GM21825 (cell line): ENCODE results near the gene FCGR3A.
"Not testable (repeated sequence)": the region's sequence is repeated elsewhere in the genome, so short reads cannot be mapped to it uniquely, and the experiment has no call there.

Experiments
- ATAC-seq: cut with Tn5 transposase; IDR thresholded peaks from one replicate; pipeline ENCODE4 v1.9.1; 2021; ENCODE audit warnings: mild to moderate bottlenecking, moderate library complexity; ENCODE audit not compliant: unreplicated experiment

FCGR3A gene

DNA sequence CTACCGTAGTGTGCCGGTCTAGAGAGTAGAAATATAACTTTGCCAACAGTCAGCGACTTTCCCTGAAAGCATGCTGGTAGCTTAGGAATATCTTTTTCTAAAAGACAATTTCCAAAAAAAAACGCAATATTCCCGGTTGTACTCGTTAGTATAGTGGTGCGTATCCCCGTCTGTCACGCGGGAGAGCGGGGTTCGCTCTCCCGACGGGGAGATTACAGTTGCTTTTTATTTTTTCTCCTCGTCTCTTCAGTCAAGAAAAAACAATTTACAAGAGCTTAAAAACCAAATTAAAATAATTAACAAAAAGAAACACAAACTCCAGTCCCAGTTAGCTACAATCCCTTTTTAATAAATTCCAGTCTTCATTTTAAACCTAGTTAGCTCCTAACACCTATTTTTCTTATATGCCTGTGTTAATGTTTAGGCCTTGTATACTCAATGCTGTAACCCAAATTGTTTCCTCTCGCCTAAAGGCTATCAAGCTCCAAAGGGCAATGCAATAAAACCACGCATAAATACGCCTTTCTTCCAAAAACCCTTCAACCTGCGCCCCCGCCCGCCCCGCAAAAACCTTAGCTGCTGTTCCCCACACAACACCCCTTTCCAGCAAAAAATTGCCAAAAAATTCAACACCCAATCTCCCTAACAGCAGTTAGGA lies 17.5 kb downstream of the FCGR3A start:
- ATAC-seq, result no peak

DNA sequence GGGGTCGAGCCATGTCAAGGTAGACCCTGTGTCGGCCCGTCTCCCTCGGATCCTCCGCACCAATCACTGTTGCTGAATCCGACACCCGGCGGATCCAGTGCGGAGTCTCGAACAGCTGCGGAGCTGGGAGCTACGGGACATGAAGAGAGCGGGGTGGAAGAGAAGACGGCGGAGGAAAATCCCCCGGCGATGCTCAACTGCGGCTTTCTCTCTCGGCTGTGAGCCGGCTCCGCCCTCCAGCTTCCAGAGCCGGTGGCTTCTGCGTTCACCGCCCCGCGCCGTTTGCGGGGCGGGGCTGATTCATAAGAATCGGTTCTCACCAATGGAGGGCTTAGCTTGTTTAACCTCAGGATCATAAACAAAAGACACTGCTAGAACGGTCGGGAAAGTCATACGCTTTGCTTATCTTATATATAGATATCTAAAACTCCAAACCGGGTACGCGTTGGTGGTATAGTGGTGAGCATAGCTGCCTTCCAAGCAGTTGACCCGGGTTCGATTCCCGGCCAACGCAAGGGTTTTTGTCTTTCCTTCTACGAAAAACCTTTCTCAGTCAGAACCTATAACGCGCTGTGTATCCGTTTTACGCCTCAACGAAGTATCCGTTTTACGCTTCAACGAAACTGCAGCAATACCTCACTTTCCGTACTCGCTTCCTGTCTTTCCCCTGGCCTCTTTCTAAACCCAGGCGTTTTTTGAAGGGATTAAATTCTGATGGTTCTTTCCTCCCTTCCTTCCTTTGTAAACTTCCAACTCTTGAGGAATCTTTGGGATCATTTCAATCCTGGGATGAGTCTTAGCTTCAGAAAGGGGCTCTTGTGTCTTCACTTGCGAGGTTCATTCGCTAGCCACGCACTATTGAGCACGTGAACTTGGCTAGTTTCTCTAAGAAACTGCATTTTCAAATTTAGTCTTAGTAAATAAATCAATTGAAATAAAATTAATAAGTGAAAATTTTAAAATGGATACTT lies 18.7 kb downstream of the FCGR3A start:
- peak; percentile 62 for ATAC-seq

DNA sequence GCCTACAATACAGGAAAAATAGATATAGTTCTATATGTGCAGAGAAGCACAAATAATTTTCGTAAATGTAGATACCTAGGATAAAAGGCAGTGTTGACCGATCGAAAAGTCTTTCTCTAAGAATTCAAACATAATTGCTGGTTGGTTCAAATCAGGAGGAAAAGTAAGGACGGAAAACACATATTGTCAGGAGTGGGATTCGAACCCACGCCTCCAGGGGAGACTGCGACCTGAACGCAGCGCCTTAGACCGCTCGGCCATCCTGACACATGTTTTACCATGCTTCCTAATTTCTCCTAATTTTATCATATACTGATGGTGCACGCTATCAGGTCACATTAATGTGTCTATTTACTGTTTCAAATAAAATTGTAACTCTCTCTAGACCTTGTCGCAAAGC lies 19.5 kb downstream of the FCGR3A start:
- ATAC-seq, result peak; percentile 21

DNA sequence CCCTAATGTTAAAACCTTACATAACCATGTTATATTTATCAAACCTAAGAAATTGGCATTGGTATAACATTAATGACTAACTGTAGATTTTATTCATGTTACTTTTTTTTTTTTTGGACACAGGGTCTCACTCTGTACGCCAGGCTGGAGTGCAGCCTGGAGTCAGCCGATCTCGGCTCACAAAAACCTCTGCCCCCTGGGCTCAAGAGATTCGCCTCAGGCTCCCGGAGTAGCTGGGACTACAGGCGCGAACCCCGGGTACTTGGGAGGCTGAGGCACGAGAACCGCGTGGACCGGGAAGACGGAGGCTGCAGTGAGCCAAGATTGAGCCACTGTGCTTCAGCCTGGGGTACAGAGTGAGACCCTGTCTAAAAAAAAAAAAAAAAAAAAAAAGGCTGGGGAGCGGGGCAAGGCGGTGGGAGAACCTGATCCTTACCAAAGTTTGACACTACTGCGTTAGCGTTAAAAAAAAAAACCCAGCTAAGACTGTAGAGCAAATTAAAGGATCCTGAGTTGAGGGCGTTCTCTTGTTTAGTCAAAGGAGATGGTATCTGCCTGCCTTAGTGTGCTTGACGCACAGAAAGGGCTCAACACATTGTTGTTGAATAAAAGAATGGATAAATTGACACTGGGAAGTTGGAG lies 20.0 kb downstream of the FCGR3A start:
- not testable (repeated sequence) for ATAC-seq

DNA sequence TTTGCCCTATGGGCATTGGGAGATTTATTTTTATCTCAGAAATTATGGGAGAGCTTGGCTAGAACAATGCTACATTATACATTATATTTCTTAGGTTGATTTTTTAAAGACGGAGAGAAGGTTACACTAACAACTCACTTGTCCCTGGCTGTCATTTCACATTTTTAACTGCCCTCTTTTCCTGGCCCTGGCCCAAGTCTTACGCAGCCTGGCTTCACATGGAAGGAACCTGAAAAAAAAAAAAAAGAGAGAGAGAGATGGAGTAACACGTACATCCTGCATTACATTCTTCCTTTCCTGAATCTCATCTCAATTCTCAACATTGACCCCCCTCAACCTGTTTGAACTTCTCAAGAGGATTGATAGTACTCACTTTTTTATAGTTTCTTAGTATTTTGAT lies 21.1 kb downstream of the FCGR3A start:
- ATAC-seq, result not testable (repeated sequence)

DNA sequence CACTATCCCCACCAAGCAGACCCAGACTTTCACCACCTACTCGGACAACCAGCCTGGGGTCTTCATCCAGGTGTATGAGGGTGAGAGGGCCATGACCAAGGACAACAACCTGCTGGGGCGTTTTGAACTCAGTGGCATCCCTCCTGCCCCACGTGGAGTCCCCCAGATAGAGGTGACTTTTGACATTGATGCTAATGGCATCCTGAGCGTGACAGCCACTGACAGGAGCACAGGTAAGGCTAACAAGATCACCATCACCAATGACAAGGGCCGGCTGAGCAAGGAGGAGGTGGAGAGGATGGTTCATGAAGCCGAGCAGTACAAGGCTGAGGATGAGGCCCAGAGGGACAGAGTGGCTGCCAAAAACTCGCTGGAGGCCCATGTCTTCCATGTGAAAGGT lies 23.7 kb downstream of the FCGR3A start:
- ATAC-seq, result not testable (repeated sequence)

DNA sequence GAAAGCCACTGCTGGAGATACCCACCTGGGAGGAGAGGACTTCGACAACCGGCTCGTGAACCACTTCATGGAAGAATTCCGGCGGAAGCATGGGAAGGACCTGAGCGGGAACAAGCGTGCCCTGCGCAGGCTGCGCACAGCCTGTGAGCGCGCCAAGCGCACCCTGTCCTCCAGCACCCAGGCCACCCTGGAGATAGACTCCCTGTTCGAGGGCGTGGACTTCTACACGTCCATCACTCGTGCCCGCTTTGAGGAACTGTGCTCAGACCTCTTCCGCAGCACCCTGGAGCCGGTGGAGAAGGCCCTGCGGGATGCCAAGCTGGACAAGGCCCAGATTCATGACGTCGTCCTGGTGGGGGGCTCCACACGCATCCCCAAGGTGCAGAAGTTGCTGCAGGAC lies 24.3 kb downstream of the FCGR3A start:
- not testable (repeated sequence) for ATAC-seq

DNA sequence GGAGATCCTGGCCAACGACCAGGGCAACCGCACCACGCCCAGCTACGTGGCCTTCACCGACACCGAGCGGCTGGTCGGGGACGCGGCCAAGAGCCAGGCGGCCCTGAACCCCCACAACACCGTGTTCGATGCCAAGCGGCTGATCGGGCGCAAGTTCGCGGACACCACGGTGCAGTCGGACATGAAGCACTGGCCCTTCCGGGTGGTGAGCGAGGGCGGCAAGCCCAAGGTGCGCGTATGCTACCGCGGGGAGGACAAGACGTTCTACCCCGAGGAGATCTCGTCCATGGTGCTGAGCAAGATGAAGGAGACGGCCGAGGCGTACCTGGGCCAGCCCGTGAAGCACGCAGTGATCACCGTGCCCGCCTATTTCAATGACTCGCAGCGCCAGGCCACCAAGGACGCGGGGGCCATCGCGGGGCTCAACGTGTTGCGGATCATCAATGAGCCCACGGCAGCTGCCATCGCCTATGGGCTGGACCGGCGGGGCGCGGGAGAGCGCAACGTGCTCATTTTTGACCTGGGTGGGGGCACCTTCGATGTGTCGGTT lies 24.8 kb downstream of the FCGR3A start:
- ATAC-seq, result peak; percentile 16

DNA sequence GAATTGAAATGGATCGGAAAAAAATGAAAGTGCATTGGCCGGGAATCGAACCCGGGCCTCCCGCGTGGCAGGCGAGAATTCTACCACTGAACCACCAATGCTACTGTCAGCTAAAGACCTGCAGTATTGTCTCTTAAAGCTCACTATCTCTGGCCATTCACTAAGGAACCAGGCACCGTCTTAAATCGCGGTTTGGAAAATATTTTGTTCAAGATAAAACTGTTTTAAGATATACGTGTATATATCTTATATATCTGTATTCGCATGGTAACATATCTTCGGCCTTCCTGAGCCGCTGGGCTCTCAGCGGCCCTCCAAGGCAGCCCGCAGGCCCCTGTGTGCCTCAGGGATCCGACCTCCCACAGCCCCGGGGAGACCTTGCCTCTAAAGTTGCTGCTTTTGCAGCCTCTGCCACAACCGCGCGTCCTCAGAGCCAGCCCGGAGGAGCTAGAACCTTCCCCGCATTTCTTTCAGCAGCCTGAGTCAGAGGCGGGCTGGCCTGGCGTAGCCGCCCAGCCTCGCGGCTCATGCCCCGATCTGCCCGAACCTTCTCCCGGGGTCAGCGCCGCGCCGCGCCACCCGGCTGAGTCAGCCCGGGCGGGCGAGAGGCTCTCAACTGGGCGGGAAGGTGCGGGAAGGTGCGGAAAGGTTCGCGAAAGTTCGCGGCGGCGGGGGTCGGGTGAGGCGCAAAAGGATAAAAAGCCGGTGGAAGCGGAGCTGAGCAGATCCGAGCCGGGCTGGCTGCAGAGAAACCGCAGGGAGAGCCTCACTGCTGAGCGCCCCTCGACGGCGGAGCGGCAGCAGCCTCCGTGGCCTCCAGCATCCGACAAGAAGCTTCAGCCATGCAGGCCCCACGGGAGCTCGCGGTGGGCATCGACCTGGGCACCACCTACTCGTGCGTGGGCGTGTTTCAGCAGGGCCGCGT lies 25.5 kb downstream of the FCGR3A start, which contains the start of gene HSPA6:
Gene HSPA6 (plus strand): TSS at position 724 of the 925 bp plus-strand sequence. CDS start 119 bp downstream, at position 843.
- ATAC-seq, result peak; percentile 48

DNA sequence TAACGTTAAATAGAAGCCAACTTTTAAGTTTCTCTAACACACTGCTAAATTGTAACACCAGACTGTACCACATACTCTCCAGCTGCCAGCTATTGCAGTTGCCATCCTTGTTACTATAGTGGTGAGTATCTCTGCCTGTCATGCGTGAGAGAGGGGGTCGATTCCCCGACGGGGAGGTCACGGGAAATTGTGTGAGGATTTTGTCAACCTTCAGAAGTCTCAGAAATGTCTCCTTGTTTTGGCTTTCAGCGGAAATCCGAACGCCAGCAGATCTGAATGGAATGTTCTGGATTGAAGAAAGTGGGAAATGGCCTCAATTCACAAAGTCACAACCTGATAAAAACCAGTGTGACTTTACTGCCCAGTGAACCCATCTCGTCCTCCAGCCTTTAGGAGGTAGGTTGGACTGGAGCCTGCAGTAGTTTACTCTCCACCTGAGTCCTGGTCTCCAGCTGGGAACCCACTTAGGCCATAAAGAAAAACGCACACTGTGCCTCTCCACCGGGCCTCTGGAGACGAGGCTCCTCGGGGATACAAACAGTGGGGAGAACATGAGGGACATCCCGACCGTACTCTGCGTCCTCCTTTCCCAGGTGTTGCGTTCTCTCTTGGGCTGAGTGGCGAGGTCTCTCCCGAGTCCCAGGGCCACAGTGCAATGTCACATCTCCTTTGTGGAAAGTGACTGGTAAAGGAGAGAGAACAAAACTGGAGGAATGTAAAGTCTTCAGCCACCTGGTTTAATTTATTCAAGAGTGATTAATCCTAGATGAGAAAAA lies 26.4 kb downstream of the FCGR3A start:
- ATAC-seq, result not testable (repeated sequence)

DNA sequence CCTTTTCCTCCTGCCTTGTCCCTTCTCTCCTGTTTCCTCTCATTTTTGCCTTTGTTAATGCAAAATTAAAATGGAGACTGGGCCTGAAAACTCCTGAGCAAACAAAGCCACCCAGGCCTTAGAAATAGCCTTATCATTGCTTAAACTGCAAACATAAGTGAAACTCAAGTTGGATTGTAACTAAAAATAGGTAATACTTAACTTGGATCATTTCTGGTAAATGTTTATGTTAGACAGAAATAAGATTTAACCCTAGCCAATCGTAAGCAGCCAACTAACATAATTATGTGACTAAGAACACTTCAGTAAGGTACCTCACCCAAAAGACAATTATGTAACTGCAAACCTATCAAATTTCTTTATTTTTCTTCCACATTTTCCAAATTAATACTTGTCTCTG lies 35.7 kb downstream of the FCGR3A start:
- not testable (repeated sequence) for ATAC-seq

DNA sequence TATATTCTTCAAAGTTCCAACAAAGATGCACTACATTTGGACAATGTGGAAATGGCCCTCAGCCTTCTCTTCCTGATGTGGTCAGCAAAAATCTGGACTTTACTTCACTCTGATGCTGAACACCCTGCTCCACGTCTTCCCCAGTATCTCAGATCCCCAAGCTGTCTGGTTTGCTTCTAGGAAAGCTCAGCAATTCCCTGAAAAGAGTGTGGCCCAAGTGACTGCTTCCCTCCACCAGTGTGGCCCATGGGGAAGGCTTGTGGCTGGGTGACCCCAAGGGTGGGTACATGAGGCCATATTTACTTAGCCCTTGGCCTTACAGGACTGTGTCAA lies 36.2 kb downstream of the FCGR3A start:
- ATAC-seq, result not testable (repeated sequence)

DNA sequence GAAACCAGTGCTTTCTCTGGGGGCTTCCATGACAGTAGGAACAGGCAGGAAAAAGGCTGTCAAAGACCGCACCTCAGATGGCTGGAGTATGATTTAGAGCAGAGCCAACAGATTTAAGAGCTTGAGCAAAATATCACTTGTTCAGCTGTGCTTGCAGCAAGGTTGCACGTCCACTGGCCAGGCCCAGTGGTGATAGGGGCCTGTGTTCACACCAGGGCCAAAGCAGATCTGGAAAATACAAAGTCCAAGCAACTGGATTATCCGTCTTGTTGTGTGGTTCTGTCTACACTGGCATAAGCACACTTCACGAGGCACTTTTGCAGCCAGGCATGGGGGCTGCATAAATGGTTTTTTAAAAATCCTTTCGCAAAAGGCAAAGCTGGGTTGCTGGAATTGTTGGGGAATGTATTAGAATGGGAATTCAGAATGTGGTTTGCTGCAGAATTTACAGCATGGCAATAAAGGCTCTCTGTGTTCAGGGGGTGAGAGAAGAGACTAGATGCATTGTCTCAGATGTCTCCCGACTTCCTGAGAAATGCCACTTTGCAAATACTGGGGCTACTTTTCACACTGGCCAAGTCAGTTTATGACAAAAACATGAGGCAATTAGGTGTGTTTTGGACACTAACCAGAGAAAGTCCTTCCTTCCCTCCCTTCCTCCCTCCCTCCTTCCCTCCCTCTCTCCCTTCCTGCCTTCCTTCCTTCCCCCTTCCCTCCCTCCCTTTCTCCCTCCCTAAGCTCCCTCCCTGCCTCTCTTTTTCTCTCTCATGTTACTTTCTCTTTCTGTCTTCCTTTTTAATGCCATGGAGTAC lies 36.8 kb downstream of the FCGR3A start:
- ATAC-seq, result not testable (repeated sequence)

DNA sequence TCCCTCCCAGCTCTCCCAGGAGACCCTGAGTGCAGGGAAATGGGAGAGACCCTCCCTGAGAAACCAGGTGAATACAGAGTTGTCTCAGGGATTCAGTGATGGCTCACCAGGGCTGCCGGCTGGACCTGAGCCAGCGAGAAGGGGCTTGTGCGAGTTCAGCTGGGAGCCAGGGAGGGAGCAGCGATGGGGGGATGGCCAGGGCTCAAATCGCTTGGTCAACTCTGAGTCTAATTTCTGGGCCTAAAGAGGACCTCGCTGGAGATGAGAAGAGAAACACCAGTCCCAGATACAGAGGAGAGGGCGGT lies 37.9 kb downstream of the FCGR3A start:
- ATAC-seq, result no peak

DNA sequence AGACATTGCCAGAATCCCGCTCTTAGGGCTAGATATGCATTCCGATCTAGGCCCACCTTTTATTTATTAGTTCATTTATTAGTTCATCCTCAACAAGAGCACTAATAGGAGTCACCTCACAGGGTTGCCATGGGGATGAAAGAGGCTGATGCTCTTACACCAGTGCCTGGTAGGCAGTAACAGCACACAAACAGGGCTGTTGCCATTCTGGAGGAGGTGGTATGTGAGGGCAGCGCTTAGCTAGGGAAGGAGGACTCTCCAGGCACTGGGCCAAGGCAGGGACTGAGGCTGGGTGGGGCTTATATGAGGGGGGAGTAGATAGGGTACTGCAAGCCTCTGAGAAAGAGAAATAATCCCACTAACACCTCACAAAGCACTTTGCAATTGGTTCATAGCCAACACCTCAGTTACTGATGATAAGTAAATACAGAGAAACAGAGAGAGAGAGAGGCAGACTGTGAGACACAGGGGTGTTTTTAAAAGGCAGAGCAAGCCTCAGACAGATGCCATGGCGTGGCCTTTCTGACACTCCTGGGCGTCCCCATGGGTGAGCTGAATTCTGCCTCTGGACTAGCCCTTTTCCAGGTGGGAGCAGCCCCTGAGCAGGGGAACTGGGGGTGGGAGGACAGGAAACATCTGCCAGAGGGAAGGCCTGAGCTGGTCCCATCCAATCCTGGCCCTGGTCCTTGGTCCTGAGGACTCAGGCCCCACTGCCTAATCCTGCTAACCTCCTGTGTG lies 38.4 kb downstream of the FCGR3A start:
- no peak for ATAC-seq

DNA sequence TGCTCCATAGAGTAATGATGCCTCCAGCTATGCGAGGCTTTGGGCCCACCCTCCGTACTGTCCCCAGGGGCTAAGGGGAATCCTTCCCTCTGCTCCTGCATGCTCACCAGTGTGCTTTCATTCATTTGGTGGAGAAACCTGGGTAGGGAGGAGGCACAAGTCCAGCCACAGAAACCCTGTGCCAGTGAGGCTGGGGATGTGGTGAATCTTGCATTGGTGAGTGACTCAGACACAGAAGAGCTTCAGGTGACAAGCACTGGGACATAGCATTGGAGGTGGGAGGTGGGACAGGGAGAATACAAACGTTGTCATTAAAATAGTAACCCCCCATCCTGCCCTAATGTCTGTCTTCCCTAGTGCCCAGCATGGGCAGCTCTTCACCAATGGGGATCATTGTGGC lies 39.1 kb downstream of the FCGR3A start:
- ATAC-seq, result no peak

DNA sequence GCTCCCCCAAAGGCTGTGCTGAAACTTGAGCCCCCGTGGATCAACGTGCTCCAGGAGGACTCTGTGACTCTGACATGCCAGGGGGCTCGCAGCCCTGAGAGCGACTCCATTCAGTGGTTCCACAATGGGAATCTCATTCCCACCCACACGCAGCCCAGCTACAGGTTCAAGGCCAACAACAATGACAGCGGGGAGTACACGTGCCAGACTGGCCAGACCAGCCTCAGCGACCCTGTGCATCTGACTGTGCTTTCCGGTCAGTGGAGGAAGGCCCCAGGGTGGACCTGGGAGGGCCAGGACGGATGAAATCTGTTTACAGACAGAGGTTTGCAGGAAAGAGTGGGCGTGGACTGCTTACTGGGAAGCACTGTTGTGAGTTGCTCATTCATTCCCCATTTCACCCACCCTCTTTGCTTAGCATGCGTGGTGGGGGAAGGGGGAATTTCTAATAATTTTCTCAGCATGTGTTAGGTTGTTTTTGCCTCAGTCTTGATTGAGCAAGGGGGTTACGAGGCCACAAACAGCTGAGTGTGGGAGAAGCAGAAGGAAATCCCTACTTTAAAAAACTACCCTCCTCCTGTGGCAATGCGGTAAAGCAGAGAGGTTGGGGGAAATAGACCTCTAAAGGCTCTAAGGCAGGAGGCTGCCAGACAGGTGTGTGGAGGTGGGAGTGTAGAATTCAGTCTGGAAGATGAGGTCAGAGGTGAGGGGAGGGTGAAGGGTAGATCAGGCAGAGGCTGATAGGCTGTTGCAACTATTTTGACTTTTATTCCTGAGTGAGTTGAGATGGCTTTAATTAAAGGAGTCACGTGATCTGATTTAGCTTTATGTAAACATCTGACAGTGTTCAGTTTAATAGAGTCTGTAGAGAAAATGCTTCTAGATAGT lies 43.0 kb downstream of the FCGR3A start:
- no peak for ATAC-seq
